ENCODE data around the gene FCRL6.

DNA sequence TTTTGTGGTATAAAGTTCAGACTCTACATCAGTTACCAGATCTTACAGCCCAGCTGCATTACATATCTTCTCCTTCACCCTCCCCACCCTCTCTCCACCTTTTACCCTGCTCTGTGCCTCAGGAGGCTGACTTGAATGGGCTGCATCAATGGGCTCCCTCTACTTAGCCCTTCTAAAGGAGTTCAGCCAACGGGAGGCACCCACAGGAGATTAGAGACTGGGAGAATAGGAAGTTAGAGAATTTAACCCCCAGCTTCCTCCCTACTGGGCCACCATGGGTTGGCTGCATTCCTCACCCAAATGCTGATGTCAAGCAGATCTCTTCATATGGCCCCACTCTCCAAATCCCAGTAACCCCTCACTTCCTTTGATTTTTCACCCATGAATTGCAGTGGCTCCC is 38.5 kb upstream of the FCRL6 start:
- no peak for TF ChIP-seq EZH2 (IDR thresholded peaks at IDR 0.05; ENCODE audit: low read length)
- TF ChIP-seq, protein P1, sequence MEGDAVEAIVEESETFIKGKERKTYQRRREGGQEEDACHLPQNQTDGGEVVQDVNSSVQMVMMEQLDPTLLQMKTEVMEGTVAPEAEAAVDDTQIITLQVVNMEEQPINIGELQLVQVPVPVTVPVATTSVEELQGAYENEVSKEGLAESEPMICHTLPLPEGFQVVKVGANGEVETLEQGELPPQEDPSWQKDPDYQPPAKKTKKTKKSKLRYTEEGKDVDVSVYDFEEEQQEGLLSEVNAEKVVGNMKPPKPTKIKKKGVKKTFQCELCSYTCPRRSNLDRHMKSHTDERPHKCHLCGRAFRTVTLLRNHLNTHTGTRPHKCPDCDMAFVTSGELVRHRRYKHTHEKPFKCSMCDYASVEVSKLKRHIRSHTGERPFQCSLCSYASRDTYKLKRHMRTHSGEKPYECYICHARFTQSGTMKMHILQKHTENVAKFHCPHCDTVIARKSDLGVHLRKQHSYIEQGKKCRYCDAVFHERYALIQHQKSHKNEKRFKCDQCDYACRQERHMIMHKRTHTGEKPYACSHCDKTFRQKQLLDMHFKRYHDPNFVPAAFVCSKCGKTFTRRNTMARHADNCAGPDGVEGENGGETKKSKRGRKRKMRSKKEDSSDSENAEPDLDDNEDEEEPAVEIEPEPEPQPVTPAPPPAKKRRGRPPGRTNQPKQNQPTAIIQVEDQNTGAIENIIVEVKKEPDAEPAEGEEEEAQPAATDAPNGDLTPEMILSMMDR (optimal IDR thresholded peaks at IDR 0.05 in 1 of 3, IDR thresholded peaks at IDR 0.05 in 1 of 3, conservative IDR thresholded peaks at IDR 0.05 in 1 of 3; ENCODE audit: extremely low read depth in 1 of 3, insufficient read depth in 2 of 3, low read length in 3 of 3) = no peak
